Osteocyte (in vitro differentiated cells): ENCODE measurements around the gene MMP13. TPM values are rescaled to one million over a fixed set of nuclear protein-coding genes. Genes with fewer than 3 reads are reported as not detected.

Source experiments
- DNase-seq: peaks from one replicate; pipeline ENCODE4 v3.0.0; 2021; ENCODE audit warnings: mixed read lengths; ENCODE audit not compliant: unreplicated experiment; ENCODE audit errors: extremely low spot score
- H3K27ac Mint-ChIP-seq: one replicate; pipeline ENCODE4 v1.8.0; 2021; ENCODE audit warnings: mild to moderate bottlenecking, mixed read lengths; ENCODE audit not compliant: unreplicated experiment
- H3K27me3 Mint-ChIP-seq: one replicate; pipeline ENCODE4 v1.8.0; 2021; ENCODE audit warnings: mixed read lengths; ENCODE audit not compliant: unreplicated experiment
- H3K36me3 Mint-ChIP-seq: one replicate; pipeline ENCODE4 v1.8.0; 2021; ENCODE audit warnings: mixed read lengths; ENCODE audit not compliant: unreplicated experiment
- H3K4me1 Mint-ChIP-seq: one replicate; pipeline ENCODE4 v1.8.0; 2021; ENCODE audit warnings: mixed read lengths; ENCODE audit not compliant: unreplicated experiment
- H3K4me3 Mint-ChIP-seq: one replicate; pipeline ENCODE4 v1.8.0; 2021; ENCODE audit warnings: mild to moderate bottlenecking, moderate library complexity, mixed read lengths; ENCODE audit not compliant: unreplicated experiment
- H3K9me3 Mint-ChIP-seq: one replicate; pipeline ENCODE4 v1.8.0; 2021; ENCODE audit warnings: mixed read lengths; ENCODE audit not compliant: unreplicated experiment
- total RNA-seq: library from RNA; stranded (reverse); gene quantifications from 2 replicates; pipeline ENCODE4 v1.2.1, GENCODE V29; 2021
- TF ChIP-seq, protein P1 (sequence below): fragments of 200-600 bp; sonication (generic); IDR thresholded peaks from 2 replicates; pipeline ENCODE4 v1.5.0; 2021; ENCODE audit warnings: antibody characterized with exemption, mild to moderate bottlenecking, moderate library complexity

The MMP13 gene
- total RNA-seq, 1 donor from 2014 or later, result 0.21 TPM

DNA sequence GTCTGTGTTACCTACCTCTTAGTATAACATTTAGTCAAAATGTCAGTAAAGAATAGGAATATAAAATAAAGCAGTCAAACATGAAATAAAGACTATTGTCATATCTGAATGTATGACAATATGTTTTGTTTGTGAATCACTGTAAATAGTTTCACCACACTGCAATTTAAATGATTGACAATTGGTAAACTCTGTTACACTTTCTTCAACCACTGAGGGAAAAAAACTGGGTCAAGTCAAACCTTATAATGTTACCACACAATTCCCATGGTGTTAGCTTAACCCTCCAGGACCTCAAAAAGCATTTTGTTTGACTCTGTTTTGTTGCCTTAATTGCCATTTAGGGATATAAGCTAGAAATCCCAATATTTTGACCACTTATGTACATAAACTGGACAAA lies 10.5 kb upstream of the MMP13 start:
- Mint-ChIP-seq H3K27me3 (no peaks in the 10 kb centered on the region), H3K36me3 (no peaks in the 10 kb centered on the region), H3K4me1 (peaks cover 13% of the 10 kb centered on the region), H3K4me3 (no peak overlapping the region), H3K27ac (no peak overlapping the region), H3K9me3 (no peaks in the 10 kb centered on the region)
- TF ChIP-seq, protein P1, sequence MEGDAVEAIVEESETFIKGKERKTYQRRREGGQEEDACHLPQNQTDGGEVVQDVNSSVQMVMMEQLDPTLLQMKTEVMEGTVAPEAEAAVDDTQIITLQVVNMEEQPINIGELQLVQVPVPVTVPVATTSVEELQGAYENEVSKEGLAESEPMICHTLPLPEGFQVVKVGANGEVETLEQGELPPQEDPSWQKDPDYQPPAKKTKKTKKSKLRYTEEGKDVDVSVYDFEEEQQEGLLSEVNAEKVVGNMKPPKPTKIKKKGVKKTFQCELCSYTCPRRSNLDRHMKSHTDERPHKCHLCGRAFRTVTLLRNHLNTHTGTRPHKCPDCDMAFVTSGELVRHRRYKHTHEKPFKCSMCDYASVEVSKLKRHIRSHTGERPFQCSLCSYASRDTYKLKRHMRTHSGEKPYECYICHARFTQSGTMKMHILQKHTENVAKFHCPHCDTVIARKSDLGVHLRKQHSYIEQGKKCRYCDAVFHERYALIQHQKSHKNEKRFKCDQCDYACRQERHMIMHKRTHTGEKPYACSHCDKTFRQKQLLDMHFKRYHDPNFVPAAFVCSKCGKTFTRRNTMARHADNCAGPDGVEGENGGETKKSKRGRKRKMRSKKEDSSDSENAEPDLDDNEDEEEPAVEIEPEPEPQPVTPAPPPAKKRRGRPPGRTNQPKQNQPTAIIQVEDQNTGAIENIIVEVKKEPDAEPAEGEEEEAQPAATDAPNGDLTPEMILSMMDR, result no peak
- DNase-seq, result no peak

- H3K27ac Mint-ChIP-seq, result no peak overlapping the region
- H3K27me3 Mint-ChIP-seq, result no peaks in the 10 kb centered on the region
- H3K4me3 Mint-ChIP-seq, result no peak overlapping the region
- H3K36me3 Mint-ChIP-seq, result no peaks in the 10 kb centered on the region
- no peaks in the 10 kb centered on the region for H3K9me3 Mint-ChIP-seq
- no peak for DNase-seq
- peaks cover 13% of the 10 kb centered on the region for H3K4me1 Mint-ChIP-seq
- TF ChIP-seq, protein P1, result no peak
These were observed 9.3 kb upstream of the MMP13 start for GRCh38 chr11:102964867-102965266.

DNA sequence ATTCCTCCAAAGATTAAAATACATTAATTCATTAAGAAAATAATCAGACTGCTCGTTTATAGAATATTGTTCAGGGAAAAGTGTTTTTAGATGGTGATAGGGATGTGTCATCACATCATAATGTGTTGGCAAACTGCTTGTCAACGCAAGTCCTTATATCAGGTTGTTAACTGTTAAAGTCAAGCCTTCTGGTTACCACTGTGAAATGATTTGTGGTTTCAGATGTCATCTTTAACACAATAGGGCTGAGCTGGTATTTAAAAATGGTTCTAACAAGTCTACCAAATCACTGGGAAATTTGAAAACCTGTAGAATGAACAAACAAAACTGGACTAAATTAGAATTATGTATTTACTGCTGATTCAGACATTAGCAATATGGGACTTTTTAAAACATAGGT lies 2.4 kb upstream of the MMP13 start:
- no peak overlapping the region for H3K4me3 Mint-ChIP-seq
- no peak overlapping the region for H3K27ac Mint-ChIP-seq
- TF ChIP-seq, protein P1, result no peak
- no peak for DNase-seq
- H3K27me3 Mint-ChIP-seq, result no peaks in the 10 kb centered on the region
- no peaks in the 10 kb centered on the region for H3K9me3 Mint-ChIP-seq
- no peaks in the 10 kb centered on the region for H3K36me3 Mint-ChIP-seq
- no peaks in the 10 kb centered on the region for H3K4me1 Mint-ChIP-seq

- Mint-ChIP-seq H3K27me3 (no peaks in the 10 kb centered on the region), H3K4me1 (peaks cover 6% of the 10 kb centered on the region), H3K9me3 (no peaks in the 10 kb centered on the region)
These were observed 4.9 kb downstream of the MMP13 start for GRCh38 chr11:102950622-102951081.

DNA sequence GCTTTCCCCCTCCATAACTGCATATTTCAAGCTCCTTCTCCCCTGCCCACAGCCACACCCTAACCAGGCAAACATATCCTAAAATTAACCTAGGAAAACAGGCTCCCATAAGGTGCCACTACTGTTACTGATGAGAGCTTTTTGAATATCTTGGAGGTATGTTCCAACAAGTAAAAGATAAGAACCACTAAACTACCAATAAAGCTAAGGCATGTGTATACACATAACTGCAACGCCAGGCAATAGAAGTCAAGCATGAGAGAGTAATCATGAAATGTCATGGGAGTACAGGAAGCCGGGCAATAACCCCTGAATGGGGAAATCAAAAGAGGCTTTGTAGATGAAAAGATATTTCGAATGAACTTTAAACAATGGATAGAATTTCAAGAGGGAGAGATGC lies 9.3 kb downstream of the MMP13 start:
- DNase-seq, result no peak
- H3K4me1 Mint-ChIP-seq, result peaks cover 8% of the 10 kb centered on the region

More at GRCh38 chr11:102950622-102951081, 4.9 kb downstream of the MMP13 start:
- Mint-ChIP-seq H3K36me3 (no peaks in the 10 kb centered on the region), H3K4me3 (no peak overlapping the region), H3K27ac (no peak overlapping the region)
- DNase-seq, result no peak
- TF ChIP-seq, protein P1, result no peak

More for the DNA sequence above, 9.3 kb downstream of the MMP13 start:
- Mint-ChIP-seq H3K4me3 (no peak overlapping the region), H3K27ac (no peak overlapping the region), H3K9me3 (no peaks in the 10 kb centered on the region), H3K27me3 (no peaks in the 10 kb centered on the region), H3K36me3 (no peaks in the 10 kb centered on the region)
- TF ChIP-seq, protein P1, result no peak
